HG02610 (cell line): ENCODE results near the gene ARHGAP15.

Experiments
- ATAC-seq: cut with Tn5 transposase; IDR thresholded peaks from one replicate; pipeline ENCODE4 v1.9.1; 2021; ENCODE audit warnings: mild to moderate bottlenecking, moderate library complexity; ENCODE audit not compliant: unreplicated experiment

The ARHGAP15 gene

DNA sequence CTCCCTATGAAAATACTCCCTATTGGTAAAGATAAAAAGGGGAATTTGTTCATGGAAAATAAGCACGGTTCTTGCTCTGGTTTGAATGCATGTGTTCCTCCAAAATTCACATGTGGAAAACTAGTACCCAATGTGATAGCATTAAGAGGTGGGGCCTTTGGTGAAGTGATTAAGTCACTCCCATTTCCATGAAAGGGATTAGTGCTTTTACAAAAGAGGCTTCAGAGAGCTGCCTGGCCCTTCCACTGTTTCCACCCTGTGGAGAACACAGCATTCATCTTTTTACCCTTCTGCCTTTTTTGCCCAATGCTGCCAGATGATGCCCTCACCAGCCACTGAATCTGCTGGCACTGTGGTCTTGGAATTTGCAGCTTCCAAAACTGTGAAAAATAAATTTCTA is 666.8 kb downstream of the ARHGAP15 start:
- ATAC-seq: no peak

GRCh38 chr2:143801561-143801960 is 672.3 kb downstream of the ARHGAP15 start:
- no peak for ATAC-seq

DNA sequence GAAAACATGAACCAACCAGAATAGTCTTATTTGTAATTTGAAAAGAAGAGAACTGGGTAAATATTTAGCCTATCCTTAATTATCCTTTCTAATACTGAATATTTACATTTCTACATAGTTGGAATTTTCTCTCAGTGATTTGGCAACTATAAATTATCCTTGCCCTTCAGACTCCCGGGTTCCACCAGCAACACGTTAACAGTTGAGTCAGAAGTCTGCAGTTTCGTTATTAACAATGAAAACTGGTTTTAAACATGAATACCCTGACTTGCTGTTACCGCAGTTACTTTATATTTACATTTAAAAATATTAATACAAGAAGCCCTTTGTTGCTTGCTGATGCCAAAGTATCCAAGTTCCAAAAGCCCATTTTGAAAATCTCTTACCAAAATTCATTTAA is 673.0 kb downstream of the ARHGAP15 start:
- peak; percentile 26 for ATAC-seq

DNA sequence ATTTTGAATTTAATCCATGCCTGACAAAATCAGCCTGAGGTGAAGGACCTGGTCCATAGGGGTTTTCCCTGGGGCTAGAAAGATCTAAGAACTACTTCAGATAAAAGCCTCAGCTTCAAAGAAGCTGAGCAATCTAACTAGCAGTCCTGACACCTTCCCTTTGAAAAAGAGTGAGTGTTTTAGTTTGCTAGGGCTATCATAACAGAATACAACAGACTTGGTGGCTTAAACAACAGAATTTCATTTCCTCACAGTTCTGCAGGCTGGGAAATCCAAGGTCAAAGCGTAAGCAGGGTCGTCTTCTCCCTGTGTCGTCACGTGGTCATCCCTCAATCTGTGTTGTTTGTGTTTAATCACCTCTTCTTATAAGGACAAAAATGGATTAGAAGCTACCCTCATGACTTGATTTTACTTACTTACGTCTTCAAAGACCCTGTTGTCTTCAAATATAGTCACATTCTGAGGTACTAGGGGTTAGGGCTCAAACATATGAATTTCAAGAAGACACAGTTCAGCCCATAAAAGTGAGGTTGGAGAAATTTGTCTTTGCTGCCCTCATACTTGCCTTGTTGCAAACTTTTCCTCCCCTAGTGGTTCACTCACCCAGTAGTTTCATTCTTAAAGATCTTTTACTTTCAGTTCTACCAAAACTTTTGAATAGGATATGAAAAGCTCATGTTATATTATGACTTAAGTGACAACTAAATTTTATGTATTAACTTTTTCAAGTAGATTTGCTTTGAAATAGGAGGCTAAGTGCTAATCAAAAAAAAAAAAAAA is 673.8 kb downstream of the ARHGAP15 start:
- peak; percentile 89 for ATAC-seq

GRCh38 chr2:143803936-143804335 is 674.7 kb downstream of the ARHGAP15 start:
- ATAC-seq: no peak

DNA sequence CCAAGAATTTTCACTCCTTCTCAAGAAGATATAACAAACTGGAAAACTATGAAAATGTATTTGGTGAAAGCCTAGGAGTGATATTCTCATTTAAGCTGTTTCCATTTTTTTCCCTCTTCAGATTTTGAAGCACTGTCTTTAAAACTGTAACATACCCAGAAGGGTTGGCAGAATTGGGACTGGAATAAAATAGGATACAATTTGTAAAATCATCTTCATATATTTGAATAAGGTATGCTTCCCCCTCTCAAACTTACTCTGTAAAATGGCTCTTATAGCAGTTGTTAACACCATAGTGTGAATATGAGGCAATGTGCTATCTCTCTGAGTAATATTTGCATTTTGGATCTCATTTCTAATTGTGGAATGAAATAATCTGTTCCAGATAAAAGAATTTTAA is 676.4 kb downstream of the ARHGAP15 start:
- ATAC-seq: no peak

- no peak for ATAC-seq
Measured at GRCh38 chr2:143807192-143807591, 678.0 kb downstream of the ARHGAP15 start.

GRCh38 chr2:143807671-143808070 is 678.5 kb downstream of the ARHGAP15 start:
- no peak for ATAC-seq

- no peak for ATAC-seq
Measured at GRCh38 chr2:143808166-143808565, 678.9 kb downstream of the ARHGAP15 start.

DNA sequence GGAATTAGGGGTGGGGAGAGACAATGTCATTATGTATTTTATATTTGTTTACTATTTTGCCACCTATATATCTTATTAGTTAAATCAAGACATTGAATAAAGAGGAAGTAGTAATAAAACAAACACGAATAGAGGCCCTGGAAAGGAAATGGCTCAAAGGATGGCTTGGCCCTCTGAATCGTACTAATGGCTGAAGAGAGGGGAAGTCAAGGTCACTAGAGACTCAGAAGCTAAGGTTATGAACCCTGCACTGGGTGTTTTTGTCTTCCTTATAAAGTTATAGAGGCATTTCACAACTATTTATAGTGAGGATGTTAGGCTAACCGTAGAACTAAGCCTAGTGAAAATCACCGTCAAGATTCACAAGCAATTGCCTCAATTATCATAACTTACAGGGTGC is 685.9 kb downstream of the ARHGAP15 start:
- no peak for ATAC-seq

DNA sequence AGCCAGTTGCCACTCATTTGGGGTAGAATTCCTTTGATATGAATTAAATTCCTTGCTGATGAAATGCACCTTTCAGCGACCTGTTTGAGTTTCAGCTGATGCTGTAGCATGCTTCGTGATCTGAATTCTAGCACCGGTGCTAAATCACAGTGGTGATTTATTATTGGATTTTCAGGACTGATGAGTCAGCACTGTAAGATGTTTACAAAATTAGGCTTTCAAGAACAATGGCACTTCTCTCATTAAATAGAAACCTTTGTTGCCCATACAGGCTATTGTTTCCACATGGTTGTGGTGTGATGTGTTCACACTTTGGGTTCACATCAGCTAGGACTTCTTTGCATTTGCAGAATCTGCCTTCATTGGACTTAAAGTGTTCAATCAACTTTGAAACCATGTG is 687.7 kb downstream of the ARHGAP15 start:
- ATAC-seq: no peak
